ENCODE measurements around the gene PHF2. TPM values are rescaled to one million over a fixed set of nuclear protein-coding genes. Genes with fewer than 3 reads are reported as not detected.

Gene PHF2
- total RNA-seq, 4 donors from 2014 or later = 23.3 to 33.1 (median 28.6) TPM

DNA sequence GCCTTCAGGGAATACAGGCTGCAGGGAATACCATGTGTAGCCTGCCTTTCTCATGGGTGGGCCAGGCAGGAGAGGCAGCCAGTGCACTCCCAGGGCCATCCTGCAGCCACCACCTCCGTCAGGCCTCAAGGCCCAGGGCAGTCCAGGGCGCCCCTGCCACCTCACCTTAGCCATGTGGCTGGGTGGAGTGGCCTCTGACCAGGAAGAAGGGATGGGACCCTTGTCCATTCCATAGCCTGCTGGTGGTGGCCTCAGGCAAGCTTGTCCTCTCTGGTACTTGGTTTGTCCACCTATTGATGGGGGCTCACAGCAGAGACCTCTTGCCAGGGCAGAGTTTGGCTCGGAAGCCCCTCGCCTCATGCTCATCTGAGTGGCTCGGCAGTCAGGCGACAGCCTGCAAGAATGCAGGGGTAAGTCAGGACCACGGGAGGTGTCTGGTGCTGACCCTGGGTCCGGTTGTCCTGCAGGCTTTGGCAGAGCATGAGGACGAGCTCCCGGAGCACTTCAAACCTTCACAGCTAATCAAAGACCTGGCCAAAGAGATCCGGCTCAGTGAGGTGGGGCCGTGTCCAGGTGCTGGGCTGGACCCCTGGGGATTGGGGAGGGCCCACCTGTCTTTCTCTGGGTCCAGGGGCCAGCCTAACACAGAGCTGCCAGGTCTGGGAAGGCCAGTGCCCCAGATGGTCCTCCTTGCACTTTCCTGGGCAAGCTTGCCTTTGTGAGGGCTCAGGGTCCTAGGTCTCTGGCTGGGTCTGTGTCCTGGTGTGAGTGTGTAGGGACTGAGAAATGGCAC is 82.9 kb downstream of the PHF2 start:
- no peak overlapping the region for H3K4me3 ChIP-seq (ENCODE audit: low read depth, poor library complexity, severe bottlenecking)
- TF ChIP-seq CTCF (IDR thresholded peaks at IDR 0.05) (no peak), POLR2A (IDR thresholded peaks at IDR 0.05) (no peak)
- WGBS, 2 donors = 96% methylated on average over 5 to 8 of the region's 12 CpGs
- DNase-seq (ENCODE audit: low spot score in 2 of 2) = peak in 1 of 2 donors; percentile 67
- intact Hi-C loops (cut with DNase I; ENCODE audit: low total_unique reads) = no loop called here

DNA sequence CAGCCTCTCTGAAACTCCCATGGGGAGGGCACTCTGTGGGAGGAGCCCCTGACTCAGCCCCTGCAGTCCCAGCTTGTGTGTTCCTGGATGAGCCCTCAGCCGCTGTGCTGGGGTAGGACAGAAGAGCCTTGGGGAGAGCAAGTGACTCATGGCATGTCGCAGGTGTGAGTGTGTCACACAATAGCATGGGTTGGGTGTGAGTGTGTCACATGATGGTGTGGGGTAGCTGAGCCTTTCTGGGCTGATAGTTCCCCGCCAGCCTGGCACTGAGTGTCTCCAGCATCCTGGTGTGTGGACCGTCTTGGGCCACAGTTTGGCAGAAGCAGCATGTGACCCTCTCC is 83.4 kb downstream of the PHF2 start:
- 93 to 100% methylated on average over 4 of the region's 4 CpGs for WGBS, 2 donors
- no peak overlapping the region for H3K4me3 ChIP-seq (ENCODE audit: low read depth, poor library complexity, severe bottlenecking)
- peak in 1 of 2 donors; percentile 37 for DNase-seq (ENCODE audit: low spot score in 2 of 2)
- intact Hi-C loops (cut with DNase I; ENCODE audit: low total_unique reads) = no loop called here
- TF ChIP-seq POLR2A (IDR thresholded peaks at IDR 0.05) (no peak), CTCF (IDR thresholded peaks at IDR 0.05) (no peak)

- intact Hi-C loops (cut with DNase I; ENCODE audit: low total_unique reads) = no loop called here
- no peak for TF ChIP-seq POLR2A (IDR thresholded peaks at IDR 0.05)
- TF ChIP-seq CTCF (IDR thresholded peaks at IDR 0.05) = no peak
- 78 to 96% methylated on average over 5 of the region's 5 CpGs for WGBS, 2 donors
- peak in 1 of 2 donors; percentile 29 for DNase-seq (ENCODE audit: low spot score in 2 of 2)
- H3K4me3 ChIP-seq (ENCODE audit: low read depth, poor library complexity, severe bottlenecking) = no peak overlapping the region
Measured at GRCh38 chr9:93660352-93661046, 84.1 kb downstream of the PHF2 start.

GRCh38 chr9:93661591-93661990 is 85.2 kb downstream of the PHF2 start:
- WGBS, 2 donors = 97 to 98% methylated on average over 1 of the region's 1 CpG
- TF ChIP-seq POLR2A (IDR thresholded peaks at IDR 0.05) (no peak), CTCF (IDR thresholded peaks at IDR 0.05) (no peak)
- no peak overlapping the region for H3K4me3 ChIP-seq (ENCODE audit: low read depth, poor library complexity, severe bottlenecking)
- no peak for DNase-seq (ENCODE audit: low spot score in 2 of 2)
- intact Hi-C loops (cut with DNase I; ENCODE audit: low total_unique reads) = no loop called here

DNA sequence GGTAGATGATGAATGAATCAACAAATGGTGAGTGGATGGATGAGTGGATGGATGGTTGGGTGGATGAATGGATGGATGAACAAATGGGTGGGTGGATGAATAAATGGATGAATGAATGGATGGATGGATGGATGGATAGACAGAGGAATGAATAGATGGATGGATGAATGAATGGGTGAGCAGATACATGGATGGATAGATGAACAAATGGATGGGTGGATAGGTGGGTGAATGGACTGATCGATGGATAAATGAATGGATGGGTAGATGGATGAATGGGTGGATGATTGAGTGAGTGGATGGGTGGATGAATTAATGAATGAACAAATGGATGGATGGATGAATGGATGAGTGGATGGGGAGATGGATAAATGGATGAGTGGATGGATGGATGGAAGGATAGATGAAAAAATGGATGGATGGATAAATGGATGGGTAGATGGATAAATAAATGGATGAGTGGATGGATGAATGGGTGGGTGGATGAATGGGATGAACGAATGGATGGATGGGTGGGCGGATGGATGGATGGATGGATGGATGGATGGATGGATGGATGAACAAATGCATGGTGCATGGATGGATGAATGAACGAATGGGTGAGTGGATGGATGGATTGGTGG is 85.7 kb downstream of the PHF2 start:
- DNase-seq (ENCODE audit: low spot score in 2 of 2) = peak in 1 of 2 donors; percentile 0
- WGBS, 2 donors = 94 to 97% methylated on average over 4 of the region's 4 CpGs
- intact Hi-C loops (cut with DNase I; ENCODE audit: low total_unique reads) = no loop called here
- TF ChIP-seq POLR2A (IDR thresholded peaks at IDR 0.05) (no peak), CTCF (IDR thresholded peaks at IDR 0.05) (no peak)
- H3K4me3 ChIP-seq (ENCODE audit: low read depth, poor library complexity, severe bottlenecking) = no peak overlapping the region
